Activated CD4-positive, alpha-beta T cell treated with anti-CD3 and anti-CD28 coated beads, Interleukin-2, amount 50 U/mL, for 1 hour (primary cell): ENCODE results near the gene DNAJB11.
"Not testable (repeated sequence)": the region's sequence is repeated elsewhere in the genome, so short reads cannot be mapped to it uniquely, and the experiment has no call there.

ENCODE experiments used
- DNase-seq: peaks from one replicate; pipeline ENCODE4 v3.0.0-alpha.2; 2020

The DNAJB11 gene

GRCh38 chr3:186552408-186553031, 18.0 kb upstream of the DNAJB11 start:
- DNase-seq, result no peak

DNA sequence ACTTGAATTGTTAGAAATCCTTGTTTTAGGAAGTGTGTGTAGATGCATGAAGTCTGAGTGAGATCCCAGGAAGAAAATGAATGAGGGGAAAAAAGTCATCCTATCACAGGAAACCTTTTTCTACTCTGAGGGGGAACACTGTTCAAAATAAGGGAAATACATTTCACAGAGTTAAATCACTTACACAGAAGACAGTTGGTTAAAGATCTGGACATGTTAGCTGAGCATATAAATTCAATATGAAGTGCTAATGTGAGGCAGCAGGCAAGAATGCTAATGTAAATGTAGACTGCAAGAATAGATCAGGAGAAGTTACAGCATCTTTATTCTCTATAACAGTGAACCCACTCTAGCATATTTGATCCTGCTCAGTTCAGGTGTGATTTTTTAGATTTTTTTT, 5.9 kb upstream of the DNAJB11 start:
- no peak for DNase-seq

- DNase-seq, result no peak
Measured at GRCh38 chr3:186566772-186567071, 3.8 kb upstream of the DNAJB11 start.

GRCh38 chr3:186567072-186567921, 3.2 kb upstream of the DNAJB11 start, which contains the start of gene TBCCD1:
TSS of gene TBCCD1 (minus strand) at chr3:186567339. CDS start at chr3:186564329, 3,010 bp downstream.
- DNase-seq, result peak; percentile 94

DNA sequence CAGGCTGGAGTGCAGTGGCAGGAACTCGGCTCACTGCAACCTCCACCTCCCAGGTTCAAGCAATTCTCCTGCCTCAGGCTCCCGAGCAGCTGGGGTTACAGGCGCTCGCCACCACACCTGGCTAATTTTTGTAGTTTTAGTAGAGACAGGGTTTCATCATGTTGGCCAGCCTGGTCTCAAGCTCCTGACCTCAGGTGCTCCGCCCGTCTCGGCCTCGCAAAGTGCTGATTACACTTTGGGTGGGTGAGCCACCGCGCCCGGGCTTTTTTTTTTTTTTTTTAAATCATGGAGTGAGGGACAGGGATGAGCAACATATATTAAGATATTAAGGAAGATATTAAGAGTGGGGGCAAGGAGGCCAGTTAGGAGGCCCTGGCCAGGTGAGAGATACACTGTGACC, 1.2 kb upstream of the DNAJB11 start:
- DNase-seq, result not testable (repeated sequence)

DNA sequence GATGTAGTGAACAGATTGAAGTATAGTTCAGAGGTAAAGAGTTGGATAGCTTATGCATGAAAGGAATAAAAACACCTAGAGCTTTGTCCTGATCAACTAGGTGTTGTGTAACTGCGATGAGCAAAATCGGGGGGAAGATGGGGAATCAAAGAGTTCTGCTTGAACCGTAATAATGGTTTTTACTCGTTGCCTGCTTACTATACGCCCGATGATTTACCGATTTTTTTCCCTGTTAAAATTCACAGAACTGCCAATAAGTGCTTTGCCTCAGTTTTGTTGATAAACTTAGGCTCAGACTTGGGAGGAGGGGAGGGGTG, 783 bp upstream of the DNAJB11 start:
- DNase-seq, result no peak

DNA sequence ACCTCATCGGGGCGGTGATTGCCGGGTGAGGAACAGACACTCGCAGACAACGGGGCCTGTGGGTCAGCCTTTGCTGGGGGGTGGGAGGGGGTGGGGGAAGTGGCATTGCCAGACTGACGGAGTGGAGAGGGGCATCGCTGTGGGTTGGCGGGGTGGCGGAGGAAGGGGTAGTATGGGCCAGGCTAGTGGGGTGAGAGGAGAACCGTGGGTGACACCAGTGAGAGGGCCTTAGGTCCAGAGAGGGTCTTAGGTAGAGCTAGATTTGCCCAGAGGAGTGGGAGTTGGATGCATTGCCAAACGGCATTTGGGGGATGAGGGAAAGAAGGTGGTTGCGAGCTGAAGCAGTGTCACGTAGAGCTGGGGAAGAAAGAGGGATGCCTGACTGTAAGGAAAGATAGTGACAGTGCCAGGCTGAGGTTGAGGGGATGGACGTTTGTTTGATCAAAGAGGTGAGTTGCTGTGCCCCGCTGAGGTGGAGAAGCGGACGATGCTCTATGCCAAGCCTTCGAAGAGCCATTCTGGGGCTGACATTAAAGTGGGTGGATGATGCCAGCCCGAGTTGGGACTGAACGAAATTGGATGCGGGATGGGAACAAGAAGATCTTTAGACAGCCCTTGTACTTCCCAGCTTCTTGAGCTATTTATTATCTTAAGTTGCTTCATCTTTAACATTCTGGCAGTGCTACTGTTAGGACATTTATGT, 572 bp downstream of the DNAJB11 start:
- no peak for DNase-seq

- no peak for DNase-seq
Measured at GRCh38 chr3:186571644-186572013, 1.1 kb downstream of the DNAJB11 start.

- no peak for DNase-seq
Measured at GRCh38 chr3:186577521-186577920, 7.0 kb downstream of the DNAJB11 start.

DNA sequence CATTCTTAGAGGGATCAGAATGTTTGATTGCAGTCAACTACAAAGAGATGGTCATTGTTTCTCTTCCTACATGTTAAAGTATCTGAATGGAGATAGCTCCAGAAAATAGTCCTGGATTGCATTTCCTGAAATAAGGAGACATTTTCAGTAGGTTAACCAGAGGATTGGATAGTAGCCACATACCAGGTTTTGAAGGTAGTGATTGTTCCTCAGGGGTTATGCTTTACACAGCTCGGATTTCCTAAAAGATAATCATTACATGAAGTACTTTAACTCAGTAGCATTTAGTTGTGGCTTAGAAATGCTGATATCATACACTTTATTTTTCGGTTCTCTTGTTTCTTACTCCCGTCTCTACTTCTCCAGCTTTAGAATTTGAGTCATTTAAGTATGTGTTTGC, 10.3 kb downstream of the DNAJB11 start:
- DNase-seq, result no peak

DNA sequence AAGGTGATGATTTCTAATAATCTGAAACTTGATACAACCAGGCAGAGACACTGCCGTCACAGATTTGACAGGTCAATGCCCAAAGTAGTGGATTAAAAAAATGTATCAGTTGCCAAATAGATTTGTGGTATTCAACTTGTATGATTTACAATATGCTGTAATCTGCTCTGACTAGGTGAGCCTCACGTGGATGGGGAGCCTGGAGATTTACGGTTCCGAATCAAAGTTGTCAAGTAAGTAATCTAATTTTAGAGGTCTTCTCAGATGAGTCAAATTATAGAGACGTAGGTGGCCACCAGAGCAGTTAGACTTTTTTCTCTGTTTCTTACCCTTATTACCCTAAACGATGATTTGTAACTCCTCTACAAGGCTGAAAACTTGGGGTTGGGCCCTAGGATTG, 12.0 kb downstream of the DNAJB11 start:
- DNase-seq, result no peak

GRCh38 chr3:186583831-186584230, 13.3 kb downstream of the DNAJB11 start:
- DNase-seq, result no peak

DNA sequence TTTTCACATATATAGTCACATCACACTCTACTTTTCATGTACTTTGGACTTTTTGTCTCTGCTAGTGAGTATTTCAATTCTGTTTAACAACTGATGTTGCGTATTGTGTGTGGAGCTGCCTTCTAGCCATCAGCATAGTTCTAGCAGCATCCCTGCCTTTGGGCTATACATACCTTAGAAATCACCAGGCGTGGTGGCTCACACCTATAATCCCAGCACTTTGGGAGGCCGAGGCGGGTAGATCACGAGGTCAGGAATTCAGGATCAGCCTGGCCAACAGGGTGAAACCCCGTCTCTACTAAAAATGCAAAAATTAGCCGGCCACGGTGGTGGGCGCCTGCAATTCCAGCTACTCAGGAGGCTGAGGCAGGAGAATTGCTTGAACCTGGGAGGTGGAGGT, 15.7 kb downstream of the DNAJB11 start:
- not testable (repeated sequence) for DNase-seq

DNA sequence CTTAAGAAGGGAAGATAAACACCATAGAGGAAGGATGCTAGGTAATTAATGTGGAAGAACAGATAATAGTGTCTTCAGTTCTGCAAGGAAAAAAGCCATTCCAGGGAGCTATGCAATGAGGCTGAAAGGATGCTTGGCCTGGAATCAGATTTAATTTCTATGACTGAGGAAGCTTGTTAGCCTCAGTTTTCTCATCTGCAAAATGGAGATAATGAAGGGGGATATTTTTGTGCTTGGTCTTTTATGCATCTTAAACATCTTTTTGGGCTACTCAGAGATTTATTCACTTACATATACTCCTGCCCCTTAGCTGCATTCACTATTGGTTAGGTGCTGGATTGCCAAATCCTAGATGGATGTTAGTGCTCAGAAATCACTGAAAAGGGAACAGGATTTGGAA, 16.7 kb downstream of the DNAJB11 start:
- DNase-seq, result no peak

DNA sequence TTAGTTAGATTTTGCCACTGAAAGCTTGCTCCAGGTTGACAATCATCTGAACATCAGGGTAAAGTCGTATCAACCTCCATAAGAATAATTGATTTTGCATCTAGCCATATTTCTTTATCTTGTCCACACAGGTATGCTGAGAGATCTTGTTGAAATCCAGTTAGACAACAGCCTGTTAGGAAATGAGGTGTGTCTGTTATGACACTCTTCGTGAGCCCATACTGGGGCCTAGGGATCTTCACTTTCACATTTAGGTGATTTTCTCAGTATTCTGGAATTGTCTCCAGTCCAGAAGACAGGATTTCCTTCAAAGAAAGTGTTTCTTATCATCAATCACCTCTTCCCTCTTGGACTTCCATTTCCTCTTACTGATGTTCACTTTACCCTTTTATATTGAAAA, 18.1 kb downstream of the DNAJB11 start:
- no peak for DNase-seq

- no peak for DNase-seq
Measured at GRCh38 chr3:186589121-186589520, 18.6 kb downstream of the DNAJB11 start.

DNA sequence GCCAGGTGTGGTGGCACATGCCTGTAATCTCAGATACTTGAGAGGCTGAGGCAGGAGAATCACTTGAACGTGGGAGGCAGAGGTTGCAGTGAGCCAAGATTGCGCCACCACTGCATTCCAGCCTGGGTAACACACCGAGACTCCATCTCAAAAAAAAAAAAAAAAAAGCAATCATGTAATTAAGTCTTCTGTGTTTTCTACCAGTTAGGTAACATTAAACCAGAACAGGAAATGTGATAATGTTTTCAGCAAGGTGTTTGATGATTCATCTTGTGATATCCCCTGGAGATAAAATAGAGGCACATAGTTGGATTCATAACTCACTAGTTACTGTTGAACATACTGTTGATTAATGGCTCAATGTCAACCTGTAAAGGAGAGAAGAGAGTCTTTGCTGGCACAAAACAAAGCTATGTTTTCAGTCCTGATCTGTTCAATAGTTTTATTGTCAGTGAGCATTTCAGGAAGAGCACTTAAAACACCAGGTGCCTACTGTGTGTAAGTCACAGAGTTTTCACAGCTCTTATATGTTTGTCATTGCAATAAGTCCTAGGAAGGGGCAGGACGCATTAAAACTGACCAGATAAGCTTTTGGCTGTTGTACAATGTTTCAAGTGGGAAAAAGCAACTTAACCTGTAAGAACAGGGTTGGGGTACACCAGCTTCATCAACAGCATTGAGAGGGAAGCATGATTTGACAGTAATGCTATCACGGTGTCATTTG, 19.5 kb downstream of the DNAJB11 start:
- no peak for DNase-seq

DNA sequence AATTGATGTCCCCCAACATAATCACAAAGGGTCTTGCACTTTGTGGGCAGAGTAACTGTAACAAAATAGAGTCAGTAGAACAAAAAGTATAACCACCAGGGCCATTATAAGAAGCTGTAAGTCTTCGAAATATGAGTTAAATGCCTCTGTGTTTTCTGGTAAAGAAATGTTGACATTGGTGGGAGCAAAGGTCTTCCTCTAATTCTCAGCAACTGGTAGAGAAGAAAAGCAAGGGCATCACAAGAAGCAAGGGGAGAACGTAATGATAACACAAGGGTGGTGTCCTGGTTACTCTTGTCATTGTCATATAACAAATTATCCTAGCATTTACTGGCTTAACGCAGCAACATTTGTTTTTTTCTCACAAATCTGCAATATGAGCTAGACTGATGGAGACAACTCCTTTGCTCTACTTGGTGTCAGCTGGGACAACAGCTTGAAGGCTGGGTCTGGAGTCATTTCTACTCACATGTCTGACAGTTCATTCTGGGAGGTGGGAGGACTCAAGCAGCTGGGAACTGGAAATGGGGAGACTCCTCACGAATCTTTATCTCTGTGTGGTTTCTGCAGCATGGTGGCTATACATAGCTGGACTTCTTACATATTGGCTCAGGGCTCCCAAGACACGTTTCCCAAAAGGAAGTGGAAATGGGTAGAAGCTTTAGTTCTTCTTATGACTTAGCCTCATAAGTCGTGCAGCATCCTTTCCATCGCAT, 20.2 kb downstream of the DNAJB11 start:
- DNase-seq, result no peak

DNA sequence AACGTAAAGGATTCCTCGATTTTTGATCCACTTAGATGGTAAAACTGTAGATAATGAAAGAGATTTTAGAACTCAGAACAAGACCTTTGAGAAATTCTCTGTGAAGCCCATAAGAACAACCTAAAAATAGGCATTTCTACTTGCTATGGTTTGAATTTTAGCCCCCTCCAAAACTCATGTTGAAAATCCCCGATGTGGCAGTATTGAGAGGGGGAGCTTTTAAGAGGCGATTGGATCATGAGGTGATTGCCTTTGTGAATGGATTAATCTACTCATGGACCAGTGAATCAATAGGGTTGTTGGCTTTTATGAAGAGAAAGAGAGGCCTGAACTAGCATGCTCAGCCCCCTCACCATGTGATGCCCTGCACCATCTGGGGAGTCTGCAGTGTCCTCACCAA, 22.2 kb downstream of the DNAJB11 start:
- DNase-seq, result no peak

DNA sequence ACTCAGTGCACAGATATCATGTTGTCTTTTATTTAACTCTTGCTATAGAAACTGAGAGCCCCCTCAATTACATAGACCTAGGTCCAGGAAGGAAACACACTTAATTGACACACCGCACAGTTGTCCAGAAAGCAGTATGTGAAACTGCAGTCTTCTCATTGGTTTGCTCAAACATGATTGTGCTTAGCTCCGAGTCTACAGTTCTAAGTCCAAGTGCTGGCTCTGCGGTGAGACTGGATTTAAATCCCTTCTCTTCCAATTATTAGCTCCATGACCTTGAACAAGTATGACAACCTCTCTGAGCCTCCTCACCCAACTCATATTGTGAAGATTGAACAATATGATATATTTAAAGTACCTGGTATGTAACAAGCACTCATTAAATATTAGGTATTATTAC, 23.3 kb downstream of the DNAJB11 start:
- DNase-seq, result no peak

GRCh38 chr3:186594591-186595113, 24.1 kb downstream of the DNAJB11 start:
- no peak for DNase-seq

DNA sequence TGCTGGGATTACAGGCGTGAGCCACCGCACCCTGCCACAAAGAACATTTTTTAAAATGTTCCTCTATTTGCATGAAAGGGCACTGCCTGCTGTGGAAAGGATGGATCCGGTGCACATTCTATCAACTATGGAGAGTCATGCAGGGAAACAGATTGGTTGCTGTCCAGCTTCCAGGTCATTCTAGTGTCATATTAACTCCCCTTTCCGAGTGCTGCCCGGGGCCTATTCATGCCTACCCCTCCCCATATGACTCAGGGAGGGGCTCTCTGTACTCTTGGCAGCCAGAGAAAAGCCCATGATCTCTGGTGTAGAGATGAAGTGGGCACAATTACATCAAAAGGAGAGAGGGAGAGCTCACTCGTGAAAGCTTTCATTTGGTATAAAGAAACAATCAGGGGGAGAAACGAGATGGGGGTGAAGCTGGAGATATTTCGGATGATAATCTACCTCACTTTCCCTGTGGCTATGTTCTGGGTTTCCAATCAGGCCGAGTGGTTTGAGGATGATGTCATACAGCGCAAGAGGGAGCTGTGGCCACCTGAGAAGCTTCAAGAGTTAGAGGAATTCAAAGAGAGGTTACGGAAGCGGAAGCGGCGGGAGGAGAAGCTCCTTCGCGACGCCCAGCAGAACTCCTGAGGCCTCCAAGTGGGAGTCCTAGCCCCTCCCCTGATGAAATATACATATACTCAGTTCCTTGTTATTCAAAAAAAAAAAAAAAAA, 26.2 kb downstream of the DNAJB11 start:
- DNase-seq, result no peak
